Panc1 (cell line): ENCODE data around the gene FIG4. TPM values are rescaled to one million over a fixed set of nuclear protein-coding genes. Genes with fewer than 3 reads are reported as not detected.

ENCODE experiments used
- ATAC-seq: fragments of 200-7000 bp; cut with Tn5 transposase; 2 replicates; pipeline ENCODE4 v1.9.1; 2020; ENCODE audit warnings: mild to moderate bottlenecking, moderate library complexity
- BruUV-seq: library from RNA; stranded (reverse); fragments of 400-500 nt; replicated peaks from 2 replicates; lab custom pipeline; 2021; lab: Mats Ljungman, UMichigan
- CTCF ChIA-PET: fragments of 300-600 bp; sonication (Branson Sonifier 250); formaldehyde crosslinking; loops from one replicate; lab custom pipeline; 2022; ENCODE audit warnings: antibody characterized with exemption; lab: Charles Lee
- POLR2A ChIA-PET: fragments of 300-600 bp; sonication (Branson Sonifier 250); formaldehyde crosslinking; loops from one replicate; lab custom pipeline; 2022; ENCODE audit warnings: antibody characterized with exemption; lab: Charles Lee
- DNase-seq: peaks from one replicate; pipeline ENCODE4 v3.0.0-alpha.2; 2010; ENCODE audit warnings: low read depth, low spot score
- H3K27ac ChIP-seq: 2 replicates; pipeline ENCODE4 v1.5.1; 2011; ENCODE audit warnings: mild to moderate bottlenecking, low read length, inconsistent platforms
- H3K27me3 ChIP-seq: fragments of 200-500 bp; sonication (Bioruptor generic); 2 replicates; pipeline ENCODE4 v1.6.0; 2014; ENCODE audit warnings: low read length, inconsistent platforms; ENCODE audit not compliant: control insufficient read depth, insufficient read depth
- H3K36me3 ChIP-seq: fragments of 200-500 bp; sonication (Bioruptor generic); 2 replicates; pipeline ENCODE4 v1.5.1; 2014; ENCODE audit warnings: inconsistent platforms, mild to moderate bottlenecking, low read length, moderate library complexity; ENCODE audit not compliant: control insufficient read depth, insufficient read depth
- H3K4me1 ChIP-seq: 2 replicates; pipeline ENCODE4 v1.5.1; 2011; ENCODE audit warnings: inconsistent platforms, mild to moderate bottlenecking, low read length, moderate library complexity; ENCODE audit not compliant: control insufficient read depth, insufficient read depth
- H3K4me3 ChIP-seq, 2 experiments: 2 replicates each; pipeline ENCODE4 v1.5.1; 2011 to 2012; ENCODE audit warnings: low read depth in 2 of 2, low read length in 2 of 2, mild to moderate bottlenecking in 2 of 2, inconsistent platforms in 1 of 2, moderate library complexity in 1 of 2
- H3K9me3 ChIP-seq: fragments of 200-500 bp; sonication (Bioruptor generic); 2 replicates; pipeline ENCODE4 v1.5.1; 2014; ENCODE audit warnings: low read depth, mild to moderate bottlenecking, inconsistent platforms, low read length, moderate library complexity; ENCODE audit not compliant: control insufficient read depth, insufficient read depth
- CTCF ChIP-seq: fragments of 450-650 bp; IDR thresholded peaks from 2 replicates; pipeline ENCODE4 v1.5.1; 2017; ENCODE audit warnings: mild to moderate bottlenecking
- POLR2AphosphoS5 ChIP-seq: IDR thresholded peaks from 2 replicates; pipeline ENCODE4 v1.6.1; 2012; ENCODE audit warnings: mild to moderate bottlenecking, low read depth, low read length, moderate library complexity
- SIN3A ChIP-seq: IDR thresholded peaks from 2 replicates; pipeline ENCODE4 v1.6.1; 2012; ENCODE audit warnings: low read depth, mild to moderate bottlenecking, low read length, moderate library complexity, borderline replicate concordance; ENCODE audit not compliant: insufficient read depth
- TCF7L2 ChIP-seq: IDR thresholded peaks from 2 replicates; pipeline ENCODE4 v1.6.1; 2011; ENCODE audit warnings: mild to moderate bottlenecking, low read depth, low read length, inconsistent platforms
- in situ Hi-C: cut with HindIII; loops from 2 replicates; pipeline ENCODE4 v1.10.0; 2016; ENCODE audit warnings: low sequenced_read_pairs, low pct_unique_long_range_greater_than_20kb
- intact Hi-C: fragments of 100-400 bp; cut with micrococcal nuclease; formaldehyde crosslinking; loops from one replicate; pipeline ENCODE4 v1.10.0; 2022; ENCODE audit not compliant: unreplicated experiment
- total RNA-seq: library from RNA; stranded (reverse); gene quantifications from one replicate; pipeline ENCODE4 v1.2.1, GENCODE V29; 2021; ENCODE audit not compliant: unreplicated experiment
- TF ChIP-seq, protein P1 (sequence below), 2 experiments: IDR thresholded peaks; 2 replicates each; pipeline ENCODE4 v1.6.1; 2011 to 2012; ENCODE audit warnings: low read depth in 2 of 2, control low read depth in 1 of 2, low read length in 1 of 2, mild to moderate bottlenecking in 1 of 2, moderate library complexity in 1 of 2; ENCODE audit not compliant: insufficient read depth in 1 of 2

Gene FIG4
- total RNA-seq, 1 experiment from 2014 or later: 19.0 TPM

DNA sequence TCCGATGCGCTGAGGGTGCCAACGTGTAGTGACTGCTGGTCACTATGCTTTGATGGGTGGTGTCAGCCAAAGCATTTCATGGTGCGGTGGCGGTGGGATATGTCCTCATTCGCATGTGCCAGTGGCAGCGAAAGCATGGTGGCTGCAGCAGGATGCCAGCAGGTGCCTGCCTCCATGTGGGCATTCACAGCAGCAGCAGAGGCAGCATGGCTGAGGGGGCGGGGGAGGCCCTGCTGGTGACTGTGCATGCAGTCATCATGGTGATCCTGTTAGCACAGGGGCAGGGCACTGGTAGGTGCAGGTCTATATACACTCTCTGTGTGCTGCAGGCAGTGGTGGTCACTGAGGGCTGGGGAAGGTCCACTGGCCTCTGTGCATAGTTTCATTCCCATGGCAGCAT, 22.0 kb downstream of the FIG4 start:
- intact Hi-C loops: no loop called here
- CTCF ChIA-PET: interaction anchor here (0.7 kb wide), 1 partner anchor 326 kb away, joined by 4 read pairs; no protein-coding TSS in a partner anchor
- DNase-seq: no peak
- TF ChIP-seq POLR2AphosphoS5: no peak
- no peak for TF ChIP-seq TCF7L2
- TF ChIP-seq, protein P1, sequence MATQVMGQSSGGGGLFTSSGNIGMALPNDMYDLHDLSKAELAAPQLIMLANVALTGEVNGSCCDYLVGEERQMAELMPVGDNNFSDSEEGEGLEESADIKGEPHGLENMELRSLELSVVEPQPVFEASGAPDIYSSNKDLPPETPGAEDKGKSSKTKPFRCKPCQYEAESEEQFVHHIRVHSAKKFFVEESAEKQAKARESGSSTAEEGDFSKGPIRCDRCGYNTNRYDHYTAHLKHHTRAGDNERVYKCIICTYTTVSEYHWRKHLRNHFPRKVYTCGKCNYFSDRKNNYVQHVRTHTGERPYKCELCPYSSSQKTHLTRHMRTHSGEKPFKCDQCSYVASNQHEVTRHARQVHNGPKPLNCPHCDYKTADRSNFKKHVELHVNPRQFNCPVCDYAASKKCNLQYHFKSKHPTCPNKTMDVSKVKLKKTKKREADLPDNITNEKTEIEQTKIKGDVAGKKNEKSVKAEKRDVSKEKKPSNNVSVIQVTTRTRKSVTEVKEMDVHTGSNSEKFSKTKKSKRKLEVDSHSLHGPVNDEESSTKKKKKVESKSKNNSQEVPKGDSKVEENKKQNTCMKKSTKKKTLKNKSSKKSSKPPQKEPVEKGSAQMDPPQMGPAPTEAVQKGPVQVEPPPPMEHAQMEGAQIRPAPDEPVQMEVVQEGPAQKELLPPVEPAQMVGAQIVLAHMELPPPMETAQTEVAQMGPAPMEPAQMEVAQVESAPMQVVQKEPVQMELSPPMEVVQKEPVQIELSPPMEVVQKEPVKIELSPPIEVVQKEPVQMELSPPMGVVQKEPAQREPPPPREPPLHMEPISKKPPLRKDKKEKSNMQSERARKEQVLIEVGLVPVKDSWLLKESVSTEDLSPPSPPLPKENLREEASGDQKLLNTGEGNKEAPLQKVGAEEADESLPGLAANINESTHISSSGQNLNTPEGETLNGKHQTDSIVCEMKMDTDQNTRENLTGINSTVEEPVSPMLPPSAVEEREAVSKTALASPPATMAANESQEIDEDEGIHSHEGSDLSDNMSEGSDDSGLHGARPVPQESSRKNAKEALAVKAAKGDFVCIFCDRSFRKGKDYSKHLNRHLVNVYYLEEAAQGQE (IDR thresholded peaks at IDR 0.05; ENCODE audit: insufficient read depth in 1 of 2, low read depth in 2 of 2, low read length in 1 of 2): no peak
- no peak for TF ChIP-seq CTCF
- TF ChIP-seq SIN3A: no peak
- no peak overlapping the region for H3K4me3 ChIP-seq
- BruUV-seq: no TSS peak
- H3K27ac ChIP-seq: no peak overlapping the region
- H3K27me3 ChIP-seq: no peaks in the 10 kb centered on the region
- POLR2A ChIA-PET: no interaction called here
- ATAC-seq: no peak
- in situ Hi-C loops: loop anchor here (25.0 kb wide), 1 partner anchor 349 kb away; no protein-coding TSS in a partner anchor
- H3K4me1 ChIP-seq: no peaks in the 10 kb centered on the region
- no peaks in the 10 kb centered on the region for H3K9me3 ChIP-seq
- no peaks in the 10 kb centered on the region for H3K36me3 ChIP-seq

DNA sequence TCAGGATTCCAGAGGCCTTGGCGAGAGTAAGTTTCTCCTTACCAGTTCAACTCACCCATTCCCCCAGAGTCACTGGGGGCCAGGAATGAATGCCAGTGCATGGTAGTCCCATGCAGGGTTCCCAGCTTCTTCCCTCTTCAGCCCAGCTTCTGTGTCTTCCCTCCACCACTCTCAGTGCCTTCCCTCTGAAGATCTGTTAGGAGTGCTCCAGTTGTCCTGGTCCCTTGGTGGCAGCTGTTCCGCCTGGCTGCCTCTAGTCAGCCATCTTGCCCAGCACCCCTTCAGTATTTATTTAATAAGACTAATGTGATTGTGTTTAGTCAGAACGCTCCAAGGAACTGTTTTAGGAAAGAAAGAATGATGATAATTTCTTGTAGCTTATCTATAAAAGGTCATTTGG, 23.1 kb downstream of the FIG4 start:
- DNase-seq (no peak), ATAC-seq (no peak)
- CTCF ChIA-PET: interaction anchor here (0.7 kb wide), 1 partner anchor 9 kb away, joined by 3 read pairs; no protein-coding TSS in a partner anchor
- H3K4me3 ChIP-seq: no peak overlapping the region
- in situ Hi-C loops (loop anchor here (25.0 kb wide), 1 partner anchor 348 kb away; no protein-coding TSS in a partner anchor), intact Hi-C loops (no loop called here)
- no peaks in the 10 kb centered on the region for H3K4me1 ChIP-seq
- POLR2A ChIA-PET: no interaction called here
- H3K27ac ChIP-seq: no peak overlapping the region
- H3K36me3 ChIP-seq: no peaks in the 10 kb centered on the region
- BruUV-seq: no TSS peak
- H3K9me3 ChIP-seq: no peaks in the 10 kb centered on the region
- H3K27me3 ChIP-seq: no peaks in the 10 kb centered on the region
- TF ChIP-seq, protein P1 (IDR thresholded peaks at IDR 0.05; ENCODE audit: insufficient read depth in 1 of 2, low read depth in 2 of 2, low read length in 1 of 2): no peak
- TF ChIP-seq TCF7L2 (no peak), SIN3A (no peak), POLR2AphosphoS5 (no peak), CTCF (no peak)
